LNCAP (cell line): ENCODE data around the gene GAL3ST2.

ENCODE experiments used
- TF ChIP-seq, protein P1 (sequence below): fragments of 450-650 bp; IDR thresholded peaks from 2 replicates; pipeline ENCODE4 v1.5.1; 2017; ENCODE audit warnings: mild to moderate bottlenecking

GAL3ST2 gene

DNA sequence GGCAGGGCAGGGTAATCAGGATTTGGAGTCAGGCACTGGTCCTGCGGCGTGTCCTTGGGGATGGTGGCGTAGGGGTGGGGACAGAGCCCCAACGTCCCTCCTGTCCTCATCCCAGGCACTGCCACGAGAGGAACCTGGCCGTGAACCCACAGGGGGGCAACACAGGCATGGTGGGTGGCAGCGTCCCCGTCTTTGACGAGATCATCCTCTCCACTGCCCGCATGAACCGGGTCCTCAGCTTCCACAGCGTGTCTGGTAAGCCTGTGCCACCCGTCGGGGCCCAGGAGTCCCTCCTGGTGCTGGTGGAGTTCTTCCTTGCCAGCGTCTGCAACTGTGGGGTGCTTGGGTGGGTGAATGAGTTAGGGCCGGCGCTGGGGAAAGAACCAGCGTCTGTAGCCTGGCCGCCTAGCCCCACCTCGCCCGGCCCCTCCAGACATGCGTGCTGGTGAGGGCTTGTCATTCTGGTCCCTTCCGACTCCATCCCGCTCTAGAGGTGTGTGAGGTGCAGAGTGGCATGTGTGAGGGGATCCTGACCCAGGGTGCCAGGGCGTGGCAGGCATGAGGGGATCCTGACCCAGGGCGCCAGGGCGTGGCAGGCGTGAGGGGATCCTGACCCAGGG, 34.2 kb upstream of the GAL3ST2 start:
- TF ChIP-seq, protein P1, sequence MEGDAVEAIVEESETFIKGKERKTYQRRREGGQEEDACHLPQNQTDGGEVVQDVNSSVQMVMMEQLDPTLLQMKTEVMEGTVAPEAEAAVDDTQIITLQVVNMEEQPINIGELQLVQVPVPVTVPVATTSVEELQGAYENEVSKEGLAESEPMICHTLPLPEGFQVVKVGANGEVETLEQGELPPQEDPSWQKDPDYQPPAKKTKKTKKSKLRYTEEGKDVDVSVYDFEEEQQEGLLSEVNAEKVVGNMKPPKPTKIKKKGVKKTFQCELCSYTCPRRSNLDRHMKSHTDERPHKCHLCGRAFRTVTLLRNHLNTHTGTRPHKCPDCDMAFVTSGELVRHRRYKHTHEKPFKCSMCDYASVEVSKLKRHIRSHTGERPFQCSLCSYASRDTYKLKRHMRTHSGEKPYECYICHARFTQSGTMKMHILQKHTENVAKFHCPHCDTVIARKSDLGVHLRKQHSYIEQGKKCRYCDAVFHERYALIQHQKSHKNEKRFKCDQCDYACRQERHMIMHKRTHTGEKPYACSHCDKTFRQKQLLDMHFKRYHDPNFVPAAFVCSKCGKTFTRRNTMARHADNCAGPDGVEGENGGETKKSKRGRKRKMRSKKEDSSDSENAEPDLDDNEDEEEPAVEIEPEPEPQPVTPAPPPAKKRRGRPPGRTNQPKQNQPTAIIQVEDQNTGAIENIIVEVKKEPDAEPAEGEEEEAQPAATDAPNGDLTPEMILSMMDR = no peak

DNA sequence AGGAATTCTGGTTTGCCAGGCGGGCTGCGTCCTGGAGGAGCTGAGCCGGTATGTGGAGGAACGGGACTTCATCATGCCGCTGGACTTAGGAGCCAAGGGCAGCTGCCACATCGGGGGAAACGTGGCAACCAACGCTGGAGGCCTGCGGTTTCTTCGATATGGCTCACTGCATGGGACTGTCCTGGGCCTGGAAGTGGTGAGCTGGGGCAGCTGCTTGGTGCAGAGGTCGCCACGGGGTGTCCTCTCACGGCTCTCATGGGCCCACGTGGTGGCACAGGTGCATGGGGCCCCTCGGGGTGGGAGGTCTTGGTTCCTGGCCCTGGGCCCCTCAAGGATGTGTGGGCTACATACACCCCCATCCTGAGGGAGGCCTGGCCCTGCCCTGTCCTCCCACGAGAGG, 33.0 kb upstream of the GAL3ST2 start:
- TF ChIP-seq, protein P1 = no peak

DNA sequence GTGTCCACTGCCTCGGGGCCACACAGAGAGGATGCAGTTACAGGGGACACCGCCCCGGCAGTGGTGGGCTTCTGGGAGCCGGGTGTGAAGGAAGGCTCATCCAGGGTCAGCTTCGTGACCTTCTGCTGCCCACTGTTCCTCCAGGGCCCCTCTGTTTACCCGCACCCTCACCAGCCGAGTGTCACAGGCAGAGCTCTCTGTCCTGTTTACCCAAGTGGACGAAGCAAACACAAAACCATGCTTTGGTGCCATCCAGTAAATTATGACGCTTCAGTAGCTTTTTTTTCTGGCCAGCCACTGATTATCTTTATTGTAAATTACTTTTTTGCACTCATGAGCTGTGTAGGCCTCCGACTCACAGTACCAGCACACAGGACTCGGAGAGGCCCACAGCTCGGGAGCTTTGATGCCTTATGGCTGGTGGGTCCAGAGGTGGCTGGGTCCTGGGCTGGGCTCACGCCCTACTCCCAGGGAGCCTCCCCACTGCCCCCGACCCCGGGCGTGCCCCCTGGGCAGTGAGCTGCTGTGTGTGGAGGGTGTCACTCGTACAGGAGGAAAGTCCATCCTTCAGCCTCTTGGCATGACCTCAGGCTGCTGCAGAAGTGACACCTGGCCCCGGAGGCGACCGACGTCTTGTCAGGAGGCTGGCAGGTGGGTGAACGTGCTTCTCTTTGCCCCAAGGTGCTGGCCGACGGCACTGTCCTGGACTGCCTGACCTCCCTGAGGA, 32.4 kb upstream of the GAL3ST2 start:
- TF ChIP-seq, protein P1 = no peak

DNA sequence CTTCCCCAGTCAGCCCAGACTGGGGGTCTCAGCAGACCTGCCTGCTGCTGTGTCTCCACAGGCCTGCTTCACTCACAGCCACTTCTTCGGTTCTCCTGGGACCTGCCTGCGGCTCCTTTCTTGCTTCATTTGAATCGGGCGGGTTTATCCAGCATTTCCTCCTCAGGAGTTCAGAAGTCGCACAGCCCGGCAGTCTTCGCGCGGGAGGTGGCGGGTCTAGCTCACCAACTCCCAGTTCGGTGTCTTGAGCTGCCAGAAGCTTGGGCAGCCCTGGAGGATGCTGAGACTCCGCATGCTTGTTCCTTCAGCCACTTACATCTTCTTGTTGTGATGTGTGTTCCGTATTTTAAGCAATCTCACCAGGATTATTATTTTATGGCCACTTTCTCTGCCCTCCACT, 31.3 kb upstream of the GAL3ST2 start:
- TF ChIP-seq, protein P1 = no peak

DNA sequence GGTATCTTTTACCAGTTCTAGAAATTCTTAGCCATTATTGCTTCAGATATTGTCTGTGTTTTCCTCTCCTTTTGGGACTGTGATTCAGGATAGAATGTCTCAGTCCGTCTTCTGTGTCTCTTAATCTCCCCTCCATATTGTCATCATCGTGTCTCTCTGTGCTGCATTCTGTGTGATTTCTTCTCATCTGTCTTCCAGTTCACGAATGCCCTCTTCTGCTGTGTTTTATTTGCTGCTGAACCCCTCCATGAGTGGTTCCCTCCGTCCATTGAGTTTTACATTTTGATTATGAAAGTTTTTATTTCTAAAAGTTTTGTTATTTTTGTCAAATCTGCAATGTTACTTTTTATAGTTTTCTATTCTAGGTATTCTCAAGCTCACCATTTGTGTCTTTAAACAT, 30.5 kb upstream of the GAL3ST2 start:
- TF ChIP-seq, protein P1 = no peak

DNA sequence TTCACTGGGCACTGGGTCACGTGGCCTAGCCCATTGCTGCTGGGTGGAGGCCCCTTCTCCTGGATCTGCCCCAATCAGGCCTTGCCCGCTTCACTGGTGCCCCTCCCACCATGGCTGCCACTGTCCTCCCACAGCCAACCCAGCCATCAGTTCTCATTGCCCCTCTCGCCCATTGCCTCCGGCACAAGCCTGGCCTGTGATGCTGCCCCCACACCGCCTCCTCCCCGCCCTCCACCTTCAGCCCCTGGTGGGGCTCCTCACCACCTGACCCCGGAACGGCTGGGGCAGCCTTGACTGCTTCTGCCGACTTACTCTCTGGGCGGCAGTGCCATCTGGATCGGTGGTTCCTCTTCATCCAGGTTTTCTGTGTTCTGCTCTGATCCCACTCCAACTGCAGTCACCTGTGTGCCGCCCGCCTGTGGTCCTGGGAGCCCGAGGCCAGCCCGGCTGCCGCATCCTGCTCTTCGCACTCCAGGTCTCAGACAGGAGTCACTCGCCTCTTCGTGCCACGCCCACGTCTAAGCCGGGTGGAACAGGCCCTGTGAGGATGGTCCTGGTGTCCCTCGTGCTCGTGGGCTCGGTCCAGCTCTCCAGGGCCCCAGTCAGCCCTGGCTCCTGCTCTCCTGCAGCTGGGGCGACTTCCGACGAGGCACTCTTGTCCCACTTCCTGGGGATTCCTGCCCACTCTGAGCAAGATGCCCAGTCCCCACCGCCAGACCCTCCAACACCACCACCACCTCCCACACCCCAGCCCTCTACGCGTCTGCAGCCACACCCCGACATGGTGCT, 28.0 kb upstream of the GAL3ST2 start:
- TF ChIP-seq, protein P1 = no peak

DNA sequence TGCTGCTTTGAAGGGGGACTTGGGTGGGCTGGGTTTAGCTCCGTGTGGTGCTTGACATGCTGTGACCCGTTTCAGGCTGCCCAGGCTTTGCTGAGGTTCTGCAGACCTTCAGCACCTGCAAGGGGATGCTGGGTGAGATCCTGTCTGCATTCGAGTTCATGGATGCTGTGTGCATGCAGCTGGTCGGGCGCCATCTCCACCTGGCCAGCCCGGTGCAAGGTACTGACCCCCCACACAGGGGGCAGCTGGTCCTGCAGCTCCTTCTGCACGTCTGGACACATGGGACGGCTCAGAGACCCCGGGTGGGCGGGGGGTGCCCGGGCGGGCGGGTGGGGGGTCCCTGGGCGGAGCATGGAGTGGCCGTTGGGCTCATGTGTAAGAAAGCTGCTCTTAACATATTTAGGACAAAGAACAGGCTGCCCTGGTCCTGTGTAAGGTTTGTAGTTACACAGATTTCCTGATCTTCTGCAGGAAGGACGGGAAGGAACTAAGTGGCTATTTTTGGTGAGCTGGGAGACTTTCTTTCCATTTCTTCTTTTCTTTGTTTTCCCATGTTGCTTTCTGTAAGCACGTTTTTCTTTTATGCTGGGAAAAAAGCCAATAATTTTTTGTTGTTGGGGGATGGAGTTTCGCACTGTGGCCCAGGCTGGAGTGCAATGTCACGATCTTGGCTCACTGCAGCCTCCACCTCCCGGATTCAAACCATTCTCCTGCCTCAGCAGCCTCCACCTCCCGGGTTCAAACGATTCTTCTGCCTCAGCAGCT, 26.4 kb upstream of the GAL3ST2 start:
- TF ChIP-seq, protein P1 = no peak
